CD4-positive, alpha-beta T cell treated with Interleukin-17A for 4 hours (primary cell): Measurements from ENCODE around the gene STK17B.

Experiments
- DNase-seq: peaks from one replicate; pipeline ENCODE4 v3.0.0-alpha.2; 2020; ENCODE audit warnings: mixed read lengths

Gene STK17B

GRCh38 chr2:196153480-196153879, 17.9 kb downstream of the STK17B start:
- DNase-seq: no peak

GRCh38 chr2:196149948-196150347, 21.4 kb downstream of the STK17B start:
- no peak for DNase-seq

DNA sequence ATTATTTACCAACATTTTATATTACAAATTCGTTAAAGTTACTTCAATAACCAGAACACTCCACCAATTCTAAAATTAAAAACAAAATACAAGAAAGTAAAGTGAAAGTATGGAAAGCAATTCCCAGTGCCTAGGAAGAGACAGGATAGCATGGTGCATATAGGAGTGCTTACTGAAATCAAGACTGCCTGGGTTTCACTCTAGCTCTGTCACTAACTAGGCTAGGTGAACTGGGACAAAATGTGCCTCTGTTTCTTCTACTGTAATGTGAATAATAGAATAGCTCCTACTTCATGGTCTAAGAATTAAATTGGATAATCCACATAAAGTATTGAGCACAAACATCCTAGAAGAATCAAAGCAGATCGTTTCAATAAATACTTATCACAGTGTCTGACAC, 22.6 kb downstream of the STK17B start:
- DNase-seq: no peak

DNA sequence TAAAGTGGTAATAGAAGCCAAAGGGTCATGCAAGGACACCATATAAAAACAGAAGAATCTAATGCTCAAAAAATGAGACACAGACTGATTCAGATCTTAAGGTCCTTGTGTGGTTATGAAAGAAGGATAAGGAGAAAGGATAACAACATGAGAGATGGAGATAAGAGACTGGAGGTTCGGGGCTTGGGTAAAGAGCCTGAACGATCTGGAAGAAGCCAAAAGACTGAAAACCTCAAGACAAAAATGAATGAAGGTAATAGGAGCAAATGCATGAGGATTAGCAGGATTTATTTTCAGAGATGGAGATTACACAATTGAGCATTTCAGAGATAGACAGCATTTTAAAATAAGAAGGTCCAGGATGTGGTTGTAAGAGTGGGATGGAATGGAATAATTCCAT, 26.1 kb downstream of the STK17B start:
- no peak for DNase-seq

- DNase-seq: peak; percentile 20
Observed at GRCh38 chr2:196144513-196145126, 26.8 kb downstream of the STK17B start.

GRCh38 chr2:196143730-196144131, 27.6 kb downstream of the STK17B start:
- DNase-seq: no peak

GRCh38 chr2:196142825-196143224, 28.6 kb downstream of the STK17B start:
- DNase-seq: no peak

- DNase-seq: no peak
Observed at GRCh38 chr2:196140213-196140612, 31.2 kb downstream of the STK17B start.

GRCh38 chr2:196137271-196137670, 34.1 kb downstream of the STK17B start:
- no peak for DNase-seq

- no peak for DNase-seq
Observed at GRCh38 chr2:196136151-196136550, 35.2 kb downstream of the STK17B start.

GRCh38 chr2:196131949-196132925, 39.1 kb downstream of the STK17B start:
- DNase-seq: peak; percentile 69

GRCh38 chr2:196131384-196131937, 39.9 kb downstream of the STK17B start:
- DNase-seq: peak; percentile 75

GRCh38 chr2:196130039-196130825, 41.1 kb downstream of the STK17B start:
- no peak for DNase-seq

- no peak for DNase-seq
Observed at GRCh38 chr2:196128749-196129148, 42.6 kb downstream of the STK17B start.

GRCh38 chr2:196125596-196125995, 45.8 kb downstream of the STK17B start:
- no peak for DNase-seq

- no peak for DNase-seq
Observed at GRCh38 chr2:196123679-196124373, 47.6 kb downstream of the STK17B start.

GRCh38 chr2:196119926-196120325, 51.5 kb downstream of the STK17B start:
- DNase-seq: no peak

- no peak for DNase-seq
Observed at GRCh38 chr2:196117214-196117705, 54.1 kb downstream of the STK17B start.

DNA sequence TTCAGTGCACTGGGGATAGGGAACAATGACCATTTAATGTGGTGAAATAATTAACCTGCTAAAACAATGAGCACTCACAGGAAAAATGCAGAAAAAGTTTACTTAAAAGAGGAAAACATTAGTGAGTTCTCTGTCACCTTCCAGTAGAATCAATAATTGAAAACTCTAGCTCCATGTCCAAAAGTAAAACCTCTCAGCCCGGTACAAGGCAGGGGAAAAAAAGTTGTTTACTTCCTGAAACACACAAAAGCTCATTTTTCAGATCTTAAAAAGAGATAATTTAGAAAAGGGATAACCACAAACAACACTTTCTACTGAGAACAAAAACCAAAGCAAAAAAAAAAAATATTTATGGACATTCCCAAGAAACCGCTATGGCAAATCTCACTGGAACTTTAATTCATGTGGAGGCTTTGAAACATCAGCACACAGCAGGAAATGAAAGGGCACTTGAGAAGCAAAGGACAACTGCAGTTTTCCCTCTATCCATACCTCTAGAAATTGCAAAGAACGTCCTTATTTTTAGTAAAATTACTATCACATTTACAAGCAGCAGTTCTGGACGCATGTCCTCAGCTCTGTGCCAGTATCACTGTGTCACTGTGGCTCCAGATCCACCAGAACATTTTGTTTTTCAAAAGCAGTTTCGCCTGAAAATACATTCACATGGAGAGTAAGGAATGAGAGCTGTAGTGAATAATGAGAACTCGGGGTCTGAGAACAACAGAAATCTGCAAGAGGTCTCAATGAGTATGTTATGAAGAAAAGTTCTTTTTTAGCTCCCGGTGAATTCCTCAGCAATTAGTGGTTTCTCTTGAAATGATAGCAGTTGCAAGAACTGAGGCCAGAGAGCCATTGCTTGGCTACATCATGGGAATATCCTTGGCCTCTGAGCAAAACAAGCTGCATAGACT, 58.1 kb downstream of the STK17B start:
- no peak for DNase-seq

DNA sequence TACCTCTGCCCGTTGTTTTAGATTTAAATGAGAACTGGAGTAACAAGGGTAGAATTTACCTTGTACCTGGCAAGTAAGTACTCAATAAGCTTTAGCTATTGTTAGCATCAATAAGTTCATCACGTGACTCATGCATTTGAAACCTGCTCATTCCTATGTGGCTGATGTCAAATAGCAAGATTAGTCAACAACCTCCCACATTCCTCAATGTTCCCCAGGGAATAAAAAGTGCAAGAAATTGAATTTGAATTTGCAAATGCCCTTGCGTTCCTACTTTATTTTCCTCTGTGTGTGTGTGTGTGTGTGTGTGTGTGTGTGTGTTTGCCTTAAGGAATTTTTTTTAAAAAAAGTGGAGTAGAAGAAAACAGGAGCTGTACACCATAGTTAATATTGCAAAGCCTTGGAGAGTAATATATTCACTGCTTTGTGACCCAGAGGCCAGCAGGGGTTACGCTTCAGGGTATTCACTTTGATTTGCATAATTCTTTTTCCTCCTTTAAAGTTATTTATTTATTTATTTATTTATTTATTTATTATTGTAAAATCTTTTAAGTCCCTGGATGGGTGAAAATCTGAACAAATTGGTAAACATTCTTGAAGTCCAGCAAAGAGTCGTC, 58.9 kb downstream of the STK17B start:
- DNase-seq: no peak

- no peak for DNase-seq
Observed at GRCh38 chr2:196108604-196109003, 62.8 kb downstream of the STK17B start.
